NCI-H1694 treated with DMSO at 0.1 percent for 48 hours (cell line): ENCODE results near the gene TBC1D16.
A peak's percentile ranks its signal among the peaks of the same experiment; 100 is the strongest.
"Not testable (repeated sequence)": the region's sequence is repeated elsewhere in the genome, so short reads cannot be mapped to it uniquely, and the experiment has no call there.

Experiments used
- DNase-seq: peaks from one replicate; lab custom pipeline; 2025; lab: John Stamatoyannopoulos, UW

The TBC1D16 gene

DNA sequence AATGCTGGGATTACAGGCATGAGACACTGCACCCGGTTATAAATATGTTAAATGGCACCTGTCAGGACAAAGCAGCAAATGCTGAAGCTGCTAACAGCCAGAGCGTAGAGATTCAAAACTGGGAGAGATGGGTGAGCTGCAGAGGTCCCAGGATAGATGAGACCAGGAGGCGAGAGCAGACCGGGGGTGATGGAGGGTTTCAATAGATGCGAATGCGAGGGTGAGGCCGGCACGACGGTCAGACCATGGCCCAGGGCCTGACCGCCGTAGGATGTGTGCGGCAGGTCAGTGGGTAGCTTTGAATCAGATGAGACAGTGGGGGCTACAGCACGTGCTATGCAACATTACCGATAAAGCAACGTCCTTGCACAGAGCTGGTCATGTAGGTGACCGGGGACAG is 15.0 kb upstream of the TBC1D16 start:
- DNase-seq, result no peak

GRCh38 chr17:80049986-80050385 is 14.3 kb upstream of the TBC1D16 start:
- no peak for DNase-seq

- DNase-seq, result no peak
Measured at GRCh38 chr17:80047176-80047575, 11.5 kb upstream of the TBC1D16 start.

- DNase-seq, result not testable (repeated sequence)
Measured at GRCh38 chr17:80046709-80047108, 11.0 kb upstream of the TBC1D16 start.

GRCh38 chr17:80045703-80046102 is 10.0 kb upstream of the TBC1D16 start:
- no peak for DNase-seq

DNA sequence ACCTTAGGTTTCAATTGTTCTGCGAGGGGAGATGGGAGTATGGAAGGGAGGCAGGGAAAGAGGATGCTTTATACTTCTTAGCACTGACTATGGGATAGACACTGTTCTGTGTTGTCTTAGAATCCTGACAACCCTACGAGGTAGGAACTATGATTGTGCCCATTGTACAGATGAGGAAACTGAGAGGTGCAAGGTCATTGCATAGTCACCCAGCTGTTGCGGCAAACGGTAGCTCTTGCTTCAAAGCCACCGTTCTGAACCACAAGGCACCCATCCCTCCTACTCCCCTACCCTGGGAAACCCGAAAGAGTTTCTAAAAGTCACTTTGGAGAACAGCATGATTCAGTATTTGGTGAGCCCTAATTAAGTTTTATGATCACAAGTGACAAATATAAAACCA is 8.3 kb upstream of the TBC1D16 start:
- no peak for DNase-seq

- no peak for DNase-seq
Measured at GRCh38 chr17:80036715-80037477, 1.2 kb upstream of the TBC1D16 start.

DNA sequence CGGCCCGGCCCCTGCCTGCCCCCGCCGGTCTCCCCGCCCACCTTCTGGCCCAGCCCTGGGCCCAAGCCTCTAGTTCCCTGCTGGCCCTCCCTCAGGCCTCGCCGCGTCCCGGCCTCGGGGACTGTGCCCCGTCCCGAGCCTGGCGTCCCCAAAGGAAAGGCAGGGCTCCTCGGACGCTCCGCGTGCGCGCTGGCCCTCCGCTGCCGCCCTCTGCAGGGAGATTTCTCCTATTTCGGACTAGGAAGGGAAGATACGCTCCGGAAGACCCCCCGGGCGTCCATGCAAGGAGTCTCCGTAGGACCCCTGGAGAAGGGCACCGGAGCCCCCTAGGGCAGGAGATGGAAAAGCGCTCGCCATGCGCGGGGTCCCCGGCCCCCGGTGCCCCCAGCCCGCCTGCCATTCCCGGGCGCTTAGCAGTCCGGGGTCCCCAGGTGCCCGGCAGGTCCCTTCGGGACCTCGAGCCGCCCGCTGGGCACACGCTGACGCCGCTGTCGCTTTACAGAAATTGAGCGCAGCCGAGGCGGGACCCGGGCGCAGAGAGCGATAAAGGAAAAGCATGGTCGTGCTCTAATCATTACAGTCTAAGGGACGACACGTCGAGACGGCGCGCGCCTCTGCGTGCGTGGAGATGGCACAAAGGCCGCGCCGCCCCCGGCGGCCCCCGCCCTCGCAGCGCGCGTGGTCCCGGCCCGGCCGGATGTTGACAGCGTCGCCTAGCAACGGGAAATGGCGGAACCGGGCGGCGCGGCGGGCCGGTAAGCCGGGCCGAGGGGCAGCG is 454 bp upstream of the TBC1D16 start, which contains the start of gene CCDC40:
TSS of gene CCDC40 (plus strand) at position 706 of the 778 bp plus-strand sequence. CDS start at position 727, 21 bp downstream.
- DNase-seq, result peak; percentile 56

- no peak for DNase-seq
Measured at GRCh38 chr17:80034791-80035686, 633 bp downstream of the TBC1D16 start.

DNA sequence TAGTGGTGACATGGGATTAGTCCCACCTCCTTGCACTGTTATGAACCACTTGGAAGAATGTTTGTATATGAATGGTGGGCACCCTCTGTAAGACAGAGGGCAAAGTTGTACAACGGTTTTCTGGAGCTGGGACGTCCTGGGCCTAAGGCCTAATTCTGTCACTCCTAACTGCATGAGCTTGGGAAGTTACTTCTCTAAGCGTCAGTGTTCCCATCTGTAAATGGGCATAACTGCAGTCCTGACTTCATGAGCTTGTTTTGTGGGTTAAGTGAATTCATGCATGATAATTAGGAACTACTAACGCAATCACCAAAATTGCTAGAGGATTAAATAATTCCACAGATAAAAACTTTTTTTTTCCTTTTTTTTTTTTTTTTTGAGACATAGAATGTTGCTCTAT is 1.8 kb downstream of the TBC1D16 start:
- no peak for DNase-seq

GRCh38 chr17:80032614-80033171 is 3.0 kb downstream of the TBC1D16 start:
- DNase-seq, result no peak

DNA sequence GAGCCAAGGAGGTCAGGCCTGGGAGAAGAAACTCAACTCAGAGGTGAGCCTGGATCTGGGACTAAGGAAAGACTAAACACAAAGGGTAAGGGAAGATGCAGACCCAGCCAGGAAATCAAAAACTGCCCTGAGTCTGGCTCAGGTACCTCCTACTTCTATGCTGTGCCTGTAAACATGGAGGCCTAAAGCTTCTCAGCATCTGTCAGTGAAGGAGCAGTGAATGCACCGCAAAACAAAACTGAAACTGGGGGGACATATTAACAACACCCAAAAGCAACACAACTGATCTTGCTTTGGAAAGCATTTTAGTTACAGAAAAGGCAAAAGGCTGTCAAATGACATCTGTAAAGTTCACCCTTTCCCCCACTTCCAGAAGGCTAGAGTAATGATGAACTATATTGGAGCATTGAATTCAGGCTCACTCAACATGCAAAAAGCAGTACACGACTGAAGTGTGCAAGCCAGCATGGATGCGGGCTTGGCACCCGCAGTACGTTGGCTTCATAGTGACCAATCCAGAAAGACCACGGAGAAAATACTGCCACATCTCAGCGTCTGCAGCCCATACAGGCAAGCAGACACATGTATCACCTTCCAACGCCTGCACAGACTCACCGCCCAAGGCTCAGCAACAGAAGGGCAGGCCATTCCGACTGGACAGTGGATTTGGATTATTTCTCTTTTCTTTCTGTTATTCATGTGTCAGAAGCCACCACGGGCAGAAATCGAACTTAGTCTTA is 3.8 kb downstream of the TBC1D16 start:
- no peak for DNase-seq

DNA sequence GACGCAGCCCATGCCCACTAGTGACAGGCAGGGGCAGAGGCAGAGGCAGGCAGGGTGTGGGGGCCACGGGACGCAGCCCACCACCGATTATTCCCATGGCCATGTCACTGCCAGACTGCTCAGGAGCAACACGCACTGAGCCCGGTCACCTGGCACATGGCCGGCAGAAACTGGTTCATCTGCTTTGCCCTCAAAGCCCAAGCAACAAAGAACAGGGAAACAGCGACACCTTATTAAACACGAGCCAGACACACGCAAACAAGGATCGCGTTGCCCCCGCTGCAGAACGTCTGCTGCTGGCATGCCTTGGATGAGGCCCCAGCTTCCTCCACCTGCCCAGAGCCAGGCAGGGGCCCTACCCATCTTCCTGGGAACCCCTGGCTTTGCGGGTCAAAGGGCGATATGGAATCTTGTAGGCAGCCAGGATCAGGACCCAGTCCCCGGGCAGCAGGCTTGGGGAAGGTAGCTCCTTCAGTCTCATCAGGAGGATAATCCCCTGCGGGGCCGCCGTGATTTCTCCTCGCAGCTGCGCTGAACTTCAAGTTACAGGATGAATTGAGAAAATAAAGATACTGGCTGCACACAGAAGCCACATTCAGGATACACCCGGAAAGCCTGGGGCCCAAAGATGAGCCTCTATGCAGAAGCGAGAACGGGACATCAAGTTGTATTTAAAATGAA is 4.8 kb downstream of the TBC1D16 start:
- no peak for DNase-seq

DNA sequence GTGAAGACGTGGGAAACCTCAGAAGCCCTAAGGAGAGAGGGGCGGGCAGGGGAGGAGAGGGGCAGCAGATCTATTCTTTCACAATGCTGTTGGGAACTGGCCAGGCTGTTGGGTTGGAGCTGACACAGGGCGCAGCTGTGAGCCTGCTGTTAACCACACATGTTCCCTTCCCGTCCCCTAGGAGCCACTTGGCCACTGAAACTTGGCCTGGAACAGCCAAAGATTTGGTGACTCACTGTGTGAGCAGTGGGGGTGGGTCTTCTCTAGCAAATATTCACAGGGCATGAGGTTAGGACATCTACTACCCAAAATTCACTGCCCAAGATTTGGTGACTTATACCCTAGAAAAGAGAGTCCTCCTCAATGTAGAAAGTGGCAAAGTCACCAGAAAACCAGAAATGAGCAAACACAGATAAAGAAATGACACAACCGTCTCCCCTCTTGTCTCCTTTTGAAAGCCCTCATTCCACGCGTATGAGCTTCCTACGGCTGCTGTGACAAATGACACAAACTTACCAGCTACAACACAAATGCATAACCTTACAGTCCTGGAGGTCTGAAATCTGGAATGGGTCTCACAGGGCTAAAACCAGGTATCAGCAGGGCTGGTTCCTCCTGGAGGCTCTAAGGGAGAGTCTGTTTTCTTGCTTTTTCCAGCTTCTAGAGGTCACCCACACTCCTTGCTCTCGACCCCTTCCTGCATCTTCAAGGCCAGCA is 6.3 kb downstream of the TBC1D16 start:
- DNase-seq, result peak; percentile 85

GRCh38 chr17:80028030-80028429 is 7.6 kb downstream of the TBC1D16 start:
- peak; percentile 56 for DNase-seq

GRCh38 chr17:80027043-80027435 is 8.6 kb downstream of the TBC1D16 start:
- DNase-seq, result no peak

GRCh38 chr17:80026359-80027042 is 9.2 kb downstream of the TBC1D16 start:
- peak; percentile 18 for DNase-seq

DNA sequence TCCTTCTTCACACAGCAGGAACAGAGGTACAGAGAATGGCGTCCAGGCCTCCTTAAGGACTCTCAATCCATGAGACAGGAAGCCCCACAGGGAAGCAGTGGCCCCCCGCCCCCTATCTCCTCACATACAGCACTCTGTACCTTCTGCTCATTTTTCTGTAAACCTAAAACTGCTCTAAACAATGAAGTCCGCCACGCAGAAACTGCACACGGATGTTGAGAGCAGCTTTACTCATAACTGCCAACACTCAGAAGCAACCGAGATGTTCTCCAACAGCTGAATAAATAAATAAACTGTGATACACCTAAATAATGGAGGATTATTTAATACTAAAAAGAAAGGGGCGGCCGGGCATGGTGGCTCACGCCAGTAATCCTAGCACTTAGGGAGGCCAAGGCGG is 9.9 kb downstream of the TBC1D16 start:
- peak; percentile 26 for DNase-seq

GRCh38 chr17:80025140-80025539 is 10.5 kb downstream of the TBC1D16 start:
- DNase-seq, result peak; percentile 89
